ENCODE results near the gene BBX.

- no peak for TF ChIP-seq POLR2A (IDR thresholded peaks at IDR 0.05)
- no peak for TF ChIP-seq CTCF (IDR thresholded peaks at IDR 0.05)
Measured at GRCh38 chr3:107665351-107665750, 142.6 kb downstream of the BBX start.
